Mesothelial cell of epicardium (in vitro differentiated cells): ENCODE data around the gene FAM83C. TPM values are rescaled to one million over a fixed set of nuclear protein-coding genes. Genes with fewer than 3 reads are reported as not detected.

Experiments
- DNase-seq, 2 experiments: peaks; one replicate each; pipeline ENCODE4 v3.0.0; 2021; ENCODE audit warnings: low spot score in 2 of 2; ENCODE audit not compliant: unreplicated experiment in 2 of 2
- H3K27ac Mint-ChIP-seq: 2 replicates; pipeline ENCODE4 v1.8.0; 2021; ENCODE audit warnings: mixed read lengths
- H3K27me3 Mint-ChIP-seq: 2 replicates; pipeline ENCODE4 v1.8.0; 2021; ENCODE audit warnings: low read depth, mixed read lengths
- H3K36me3 Mint-ChIP-seq: 2 replicates; pipeline ENCODE4 v1.8.0; 2021; ENCODE audit warnings: mixed read lengths
- H3K4me1 Mint-ChIP-seq: 2 replicates; pipeline ENCODE4 v1.8.0; 2021; ENCODE audit warnings: mixed read lengths
- H3K4me3 Mint-ChIP-seq: 2 replicates; pipeline ENCODE4 v1.8.0; 2021; ENCODE audit warnings: mild to moderate bottlenecking, moderate library complexity, mixed read lengths
- H3K9me3 Mint-ChIP-seq: 2 replicates; pipeline ENCODE4 v1.8.0; 2021; ENCODE audit warnings: mixed read lengths
- CTCF ChIP-seq: fragments of 200-600 bp; sonication (generic); IDR thresholded peaks from one replicate; pipeline ENCODE4 v1.5.0; 2021; ENCODE audit warnings: antibody characterized with exemption; ENCODE audit not compliant: unreplicated experiment
- total RNA-seq: library from RNA; stranded (reverse); gene quantifications from 3 replicates; pipeline ENCODE4 v1.2.1, GENCODE V29; 2021

FAM83C gene
- total RNA-seq, 1 donor from 2014 or later: not detected

- H3K27me3 Mint-ChIP-seq: peaks cover 3% of the 10 kb centered on the region
- no peak for DNase-seq
- no peaks in the 10 kb centered on the region for H3K9me3 Mint-ChIP-seq
- no peak overlapping the region for H3K27ac Mint-ChIP-seq
- no peak overlapping the region for H3K4me3 Mint-ChIP-seq
- peaks cover 1% of the 10 kb centered on the region for H3K4me1 Mint-ChIP-seq
- no peak for TF ChIP-seq CTCF
- H3K36me3 Mint-ChIP-seq: peaks cover 3% of the 10 kb centered on the region
These were observed 11.1 kb upstream of the FAM83C start for GRCh38 chr20:35303382-35303734.

GRCh38 chr20:35302421-35303335, 10.5 kb upstream of the FAM83C start:
- TF ChIP-seq CTCF: no peak
- DNase-seq: no peak
- Mint-ChIP-seq H3K9me3 (no peaks in the 10 kb centered on the region), H3K27me3 (peaks cover 3% of the 10 kb centered on the region), H3K27ac (no peak overlapping the region), H3K4me1 (peaks cover 1% of the 10 kb centered on the region), H3K36me3 (peaks cover 3% of the 10 kb centered on the region), H3K4me3 (no peak overlapping the region)

DNA sequence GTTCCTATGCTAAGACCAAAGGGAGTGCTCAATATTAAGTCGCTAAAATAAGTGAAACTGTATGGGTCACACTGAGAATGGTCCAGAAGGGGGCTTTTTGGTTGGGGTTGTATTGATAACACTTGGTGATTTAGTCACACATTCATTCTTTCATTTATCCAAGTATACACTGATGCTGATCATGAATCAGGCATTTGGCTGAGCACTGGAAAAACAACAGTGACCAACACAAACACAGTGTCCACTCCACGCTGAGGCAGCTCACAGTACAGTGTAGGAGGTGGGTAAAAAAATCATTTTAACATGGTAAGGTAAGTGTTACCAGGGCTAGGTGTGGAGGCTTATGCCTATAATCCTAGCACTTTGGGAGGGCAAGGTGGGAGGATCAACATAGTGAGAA, 9.2 kb upstream of the FAM83C start:
- Mint-ChIP-seq H3K36me3 (peaks cover 3% of the 10 kb centered on the region), H3K4me1 (peaks cover 1% of the 10 kb centered on the region), H3K27ac (no peak overlapping the region), H3K4me3 (no peak overlapping the region), H3K9me3 (no peaks in the 10 kb centered on the region), H3K27me3 (peaks cover 6% of the 10 kb centered on the region)
- no peak for TF ChIP-seq CTCF
- DNase-seq: no peak

DNA sequence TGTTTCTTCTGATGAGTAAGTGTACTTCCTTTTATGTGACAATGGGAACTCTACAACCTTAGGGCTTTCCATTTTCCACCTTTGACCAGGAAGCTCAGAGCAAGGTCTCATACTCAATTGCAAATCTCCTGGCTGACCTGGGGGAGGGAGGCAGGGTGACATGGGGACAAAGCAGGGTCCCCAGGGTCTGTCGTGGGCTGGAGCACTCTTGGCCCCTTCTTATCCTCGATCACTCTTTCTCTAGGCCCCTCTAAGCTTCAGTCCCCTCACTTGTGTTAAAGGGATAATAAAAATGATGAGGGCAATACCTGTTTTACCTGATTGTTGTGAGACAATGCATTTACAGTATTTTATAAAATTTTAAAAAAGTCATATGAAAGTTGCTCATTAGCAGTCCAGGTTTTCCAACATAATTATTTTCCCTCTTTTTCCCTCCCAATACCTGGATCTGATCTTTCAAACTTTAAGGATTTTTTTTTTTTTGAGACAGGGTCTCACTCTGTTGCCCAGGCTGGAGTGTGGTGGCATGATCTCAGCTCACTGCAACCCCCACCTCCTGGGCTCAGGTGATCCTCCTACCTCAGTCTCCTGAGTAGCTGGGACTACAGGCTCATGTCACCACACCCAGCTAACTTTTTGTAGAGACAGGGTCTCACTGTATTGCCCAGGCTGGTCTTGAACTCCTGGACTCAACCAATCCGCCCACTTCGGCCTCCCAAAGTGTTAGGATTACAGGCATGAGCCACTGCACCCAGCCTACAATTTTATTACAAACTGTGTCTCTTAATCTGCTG, 8.4 kb upstream of the FAM83C start:
- TF ChIP-seq CTCF: no peak
- Mint-ChIP-seq H3K27ac (no peak overlapping the region), H3K9me3 (no peaks in the 10 kb centered on the region), H3K27me3 (peaks cover 7% of the 10 kb centered on the region), H3K4me3 (no peak overlapping the region), H3K36me3 (no peaks in the 10 kb centered on the region), H3K4me1 (peaks cover 1% of the 10 kb centered on the region)
- DNase-seq: no peak

- no peaks in the 10 kb centered on the region for H3K9me3 Mint-ChIP-seq
- H3K27ac Mint-ChIP-seq: no peak overlapping the region
- peaks cover 1% of the 10 kb centered on the region for H3K4me1 Mint-ChIP-seq
- H3K36me3 Mint-ChIP-seq: no peaks in the 10 kb centered on the region
- DNase-seq: no peak
- no peak overlapping the region for H3K4me3 Mint-ChIP-seq
- no peak for TF ChIP-seq CTCF
- peaks cover 7% of the 10 kb centered on the region for H3K27me3 Mint-ChIP-seq
These were observed 7.6 kb upstream of the FAM83C start for GRCh38 chr20:35299780-35300179.
